A549 (cell line): ENCODE results near the gene RPL31. TPM values are rescaled to one million over a fixed set of nuclear protein-coding genes. Genes with fewer than 3 reads are reported as not detected.

Experiments
- ATAC-seq, 2 experiments: fragments of 200-7000 bp in 1 of 2; fragments of >200 bp in 1 of 2; cut with Nextera tagmentation in 1 of 2; cut with Tn5 transposase in 1 of 2; 3 replicates each; pipeline versions ENCODE4 v1.8.0 to v1.9.1; 2018 to 2020; ENCODE audit warnings: mild to moderate bottlenecking in 1 of 2, moderate library complexity in 1 of 2
- CTCF ChIA-PET: fragments of 300-600 bp; sonication (Branson Sonifier 250); formaldehyde crosslinking; extraction: SDS; loops from one replicate; lab custom pipeline; 2021; ENCODE audit warnings: antibody characterized with exemption, inconsistent platforms; lab: Yijun Ruan, JAX
- POLR2A ChIA-PET: fragments of 350-600 bp; formaldehyde crosslinking; extraction: SDS; loops from one replicate; lab custom pipeline; 2021; ENCODE audit warnings: antibody characterized with exemption, inconsistent platforms; lab: Yijun Ruan, JAX
- DNase-seq, 2 experiments: peaks; one replicate each; pipeline versions ENCODE4 v3.0.0 to v3.0.0-alpha.2; 2011 to 2016; ENCODE audit warnings: low read depth in 1 of 2, low spot score in 1 of 2
- FAIRE-seq: peaks from 2 replicates; lab custom pipeline; 2011; peaks lifted over from hg19 to GRCh38; lab: Jason Lieb, UNC
- H3K27ac ChIP-seq, 2 experiments: fragments of >200 bp; sonication (Bioruptor Twin); formaldehyde crosslinking; 3 replicates each; pipeline ENCODE4 v1.5.1; 2016 to 2017
- H3K4me1 ChIP-seq: fragments of >200 bp; sonication (Bioruptor Twin); formaldehyde crosslinking; 3 replicates; pipeline ENCODE4 v1.6.1; 2016
- H3K4me2 ChIP-seq: fragments of >200 bp; sonication (Bioruptor Twin); formaldehyde crosslinking; 3 replicates; pipeline ENCODE4 v1.6.1; 2016
- H3K4me3 ChIP-seq: fragments of >200 bp; sonication (Bioruptor Twin); formaldehyde crosslinking; 3 replicates; pipeline ENCODE4 v1.5.1; 2016
- H3K9me3 ChIP-seq: fragments of >200 bp; sonication (Bioruptor Twin); formaldehyde crosslinking; 3 replicates; pipeline ENCODE4 v1.6.1; 2016
- BCL3 ChIP-seq: fragments of >200 bp; sonication (Bioruptor Twin); formaldehyde crosslinking; IDR thresholded peaks from 3 replicates; pipeline ENCODE4 v1.6.1; 2016
- CBX2 ChIP-seq: fragments of 200-600 bp; sonication (generic); IDR thresholded peaks from 2 replicates; pipeline ENCODE4 v1.6.1; 2016; ENCODE audit warnings: low read depth, mild to moderate bottlenecking, borderline replicate concordance
- CEBPB ChIP-seq, 2 experiments: fragments of >200 bp in 1 of 2; sonication (Bioruptor Twin) in 1 of 2; formaldehyde crosslinking in 1 of 2; IDR thresholded peaks; 2 replicates each; pipeline ENCODE4 v1.6.1; 2012 to 2016
- CHD2 ChIP-seq: fragments of 150-350 bp; IDR thresholded peaks from 2 replicates; pipeline ENCODE4 v1.6.1; 2014; ENCODE audit warnings: low read length; ENCODE audit not compliant: partially characterized antibody
- CHD4 ChIP-seq: fragments of 200-600 bp; sonication (generic); IDR thresholded peaks from 2 replicates; pipeline ENCODE4 v1.6.1; 2016; ENCODE audit warnings: antibody characterized with exemption, mild to moderate bottlenecking, borderline replicate concordance
- CTCF ChIP-seq: fragments of >200 bp; sonication (Bioruptor Twin); formaldehyde crosslinking; IDR thresholded peaks from 3 replicates; pipeline ENCODE4 v1.5.1; 2016
- E2F6 ChIP-seq: IDR thresholded peaks from 2 replicates; pipeline ENCODE4 v1.6.1; 2012; ENCODE audit warnings: low read depth, borderline replicate concordance
- EP300 ChIP-seq, 2 experiments: fragments of >200 bp; sonication (Bioruptor Twin); formaldehyde crosslinking; IDR thresholded peaks; 2 replicates in 1 of 2; 3 replicates in 1 of 2; pipeline ENCODE4 v1.6.1; 2016 to 2017
- ESRRA ChIP-seq: fragments of 150-350 bp; IDR thresholded peaks from 2 replicates; pipeline ENCODE4 v1.6.1; 2014; ENCODE audit warnings: mild to moderate bottlenecking, low read length, borderline replicate concordance
- FOSB ChIP-seq: fragments of 250-450 bp; sonication (Bioruptor Pico); IDR thresholded peaks from 2 replicates; pipeline ENCODE4 v1.5.0; 2020; ENCODE audit warnings: mild to moderate bottlenecking, moderate library complexity
- HDAC2 ChIP-seq: fragments of 200-600 bp; sonication (generic); IDR thresholded peaks from 2 replicates; pipeline ENCODE4 v1.6.1; 2016
- HES2 ChIP-seq: fragments of >200 bp; sonication (Bioruptor Twin); formaldehyde crosslinking; IDR thresholded peaks from 2 replicates; pipeline ENCODE4 v1.6.1; 2016
- HMGXB4 ChIP-seq: fragments of 250-450 bp; sonication (Bioruptor Pico); IDR thresholded peaks from 2 replicates; pipeline ENCODE4 v1.5.0; 2021; ENCODE audit warnings: mild to moderate bottlenecking, moderate library complexity, borderline replicate concordance
- HOXB13 ChIP-seq: fragments of 250-450 bp; sonication (Bioruptor Pico); IDR thresholded peaks from 2 replicates; pipeline ENCODE4 v1.5.0; 2020; ENCODE audit warnings: low read depth, mild to moderate bottlenecking, moderate library complexity
- KDM5A ChIP-seq: fragments of 200-600 bp; sonication (generic); IDR thresholded peaks from 2 replicates; pipeline ENCODE4 v1.6.1; 2016; ENCODE audit warnings: antibody characterized with exemption, mild to moderate bottlenecking
- MAX ChIP-seq: IDR thresholded peaks from 2 replicates; pipeline ENCODE4 v1.6.1; 2012
- NFE2L2 ChIP-seq: fragments of 150-350 bp; conservative IDR thresholded peaks from 2 replicates; pipeline ENCODE4 v1.6.1; 2014; ENCODE audit warnings: low read length
- NPAS2 ChIP-seq: fragments of 250-450 bp; sonication (Bioruptor Pico); IDR thresholded peaks from 2 replicates; pipeline ENCODE4 v1.8.0; 2022; ENCODE audit warnings: mild to moderate bottlenecking, moderate library complexity, borderline replicate concordance
- NR3C1 ChIP-seq: fragments of >200 bp; sonication (Bioruptor Twin); formaldehyde crosslinking; IDR thresholded peaks from 3 replicates; pipeline ENCODE4 v1.6.1; 2017
- PBX3 ChIP-seq: IDR thresholded peaks from 2 replicates; pipeline ENCODE4 v1.6.1; 2012
- POLR2AphosphoS2 ChIP-seq: conservative IDR thresholded peaks from 2 replicates; pipeline ENCODE4 v1.6.1; 2012; ENCODE audit warnings: low read length, improper control_type of control experiment, inconsistent platforms
- RARB ChIP-seq: fragments of 250-450 bp; sonication (Bioruptor Pico); IDR thresholded peaks from 2 replicates; pipeline ENCODE4 v1.8.0; 2021; ENCODE audit warnings: mild to moderate bottlenecking, moderate library complexity
- RFX5 ChIP-seq: fragments of 450-650 bp; IDR thresholded peaks from 2 replicates; pipeline ENCODE4 v1.7.1; 2014; ENCODE audit warnings: antibody characterized with exemption, mild to moderate bottlenecking, moderate library complexity
- SREBF2 ChIP-seq: fragments of 450-650 bp; IDR thresholded peaks from 2 replicates; pipeline ENCODE4 v1.6.1; 2014; ENCODE audit warnings: mild to moderate bottlenecking, moderate library complexity
- TFCP2L1 ChIP-seq: fragments of 250-450 bp; sonication (Bioruptor Pico); IDR thresholded peaks from 2 replicates; pipeline ENCODE4 v1.5.0; 2021; ENCODE audit warnings: mild to moderate bottlenecking
- ZNF302 ChIP-seq: fragments of 250-450 bp; sonication (Bioruptor Pico); IDR thresholded peaks from 2 replicates; pipeline ENCODE4 v1.9.0; 2021; ENCODE audit warnings: inconsistent platforms, mild to moderate bottlenecking, moderate library complexity
- ZSCAN20 ChIP-seq: fragments of 250-450 bp; sonication (Bioruptor Pico); IDR thresholded peaks from 2 replicates; pipeline ENCODE4 v1.8.0; 2022; ENCODE audit warnings: mild to moderate bottlenecking, moderate library complexity
- WGBS: methylation state at CpG from one replicate; pipeline ENCODE4 v1.1.6; 2017; ENCODE audit errors: missing lambda C conversion rate; 5-methylcytosine and 5-hydroxymethylcytosine counted together
- polyA plus RNA-seq, 4 experiments: library from polyadenylated mRNA; depleted of rRNA in 3 of 4; stranded (reverse); fragments of >200 nt; fragmentation: RNase III in 1 of 4; extraction: RNeasy Plus Mini Kit Qiagen cat#74134 plus additional on column Dnase treatment in 1 of 4; gene quantifications; 2 replicates in 3 of 4; 3 replicates in 1 of 4; pipeline ENCODE4 v1.2.3, GENCODE V29; 2011 to 2017

RPL31 gene
- polyA plus RNA-seq, 2 of the 4 experiments (the other 2 are of a cell fraction) = 1,803 to 2,064 TPM

- H3K9me3 ChIP-seq = no peaks in the 10 kb centered on the region
- DNase-seq (no peak), ATAC-seq (no peak), FAIRE-seq (no peak)
- POLR2A ChIA-PET = no interaction called here
- CTCF ChIA-PET = interaction anchor here (1.5 to 2.0 kb wide), 3 partner anchors 8 to 373 kb away, joined by 3 to 11 read pairs (median 6); no protein-coding TSS in a partner anchor
- H3K4me3 ChIP-seq = no peak overlapping the region
- no peak for TF ChIP-seq BCL3
- no peak for TF ChIP-seq CHD2
- no peak for TF ChIP-seq ZSCAN20
- no peak for TF ChIP-seq NR3C1
- TF ChIP-seq ESRRA = no peak
- no peak for TF ChIP-seq CTCF
- TF ChIP-seq ZNF302 (CRISPR knock-in tag) = no peak
- TF ChIP-seq SREBF2 = no peak
- TF ChIP-seq HMGXB4 = no peak
- TF ChIP-seq POLR2AphosphoS2 = no peak
- TF ChIP-seq E2F6 = no peak
- no peak for TF ChIP-seq CHD4
- no peak for TF ChIP-seq TFCP2L1 (CRISPR knock-in tag)
- no peak for TF ChIP-seq HOXB13
- no peak for TF ChIP-seq PBX3
- TF ChIP-seq CBX2 = no peak
- no peak for TF ChIP-seq NPAS2
- no peak for TF ChIP-seq HDAC2
- no peak for TF ChIP-seq KDM5A
- H3K4me2 ChIP-seq = no peak overlapping the region
- H3K27ac ChIP-seq = no peak overlapping the region
- H3K4me1 ChIP-seq = peaks cover 13% of the 10 kb centered on the region
- whole genome bisulfite sequencing = 93% methylated on average over 12 of the region's 12 CpGs
Observed at GRCh38 chr2:100980046-100980445, 22.0 kb upstream of the RPL31 start.

GRCh38 chr2:100981011-100981410 lies 21.1 kb upstream of the RPL31 start:
- TF ChIP-seq RFX5 = no peak
- no peak for TF ChIP-seq CBX2
- no peak for TF ChIP-seq HMGXB4
- TF ChIP-seq FOSB = no peak
- TF ChIP-seq HES2 = no peak
- TF ChIP-seq ESRRA = no peak
- TF ChIP-seq EP300 (IDR thresholded peaks at IDR 0.05) = no peak
- no peak for TF ChIP-seq ZSCAN20
- no peak for TF ChIP-seq RARB
- no peak for TF ChIP-seq CEBPB (IDR thresholded peaks at IDR 0.05)
- no peak for TF ChIP-seq MAX
- TF ChIP-seq NFE2L2 = no peak
- peaks cover 13% of the 10 kb centered on the region for H3K4me1 ChIP-seq
- ChIA-PET CTCF (interaction anchor here (1.5 to 3.1 kb wide), 3 partner anchors 9 to 374 kb away, joined by 3 to 22 read pairs (median 6); no protein-coding TSS in a partner anchor), POLR2A (no interaction called here)
- H3K9me3 ChIP-seq = no peaks in the 10 kb centered on the region
- FAIRE-seq (no peak), ATAC-seq (no peak), DNase-seq (no peak)
- no peak overlapping the region for H3K4me2 ChIP-seq
- no peak overlapping the region for H3K4me3 ChIP-seq
- H3K27ac ChIP-seq = no peak overlapping the region
- WGBS = 82% methylated on average over 2 of the region's 2 CpGs
